ENCODE measurements around the gene EZH2.

The EZH2 gene

GRCh38 chr7:148761499-148762278 is 122.4 kb downstream of the EZH2 start:
- no peak for DNase-seq (ENCODE audit: low read depth)
